Ovary (tissue), 3 donors: Measurements from ENCODE around the gene LRMDA.

Experiments used
- CTCF ChIP-seq, 3 donors: fragments of 450-650 bp in 2 of 3; fragments of 200-600 bp in 1 of 3; IDR thresholded peaks; one replicate each; pipeline versions ENCODE4 v1.5.1 to v1.8.0; 2016 to 2022; ENCODE audit warnings: antibody characterized with exemption in 3 of 3, mild to moderate bottlenecking in 1 of 3
- EP300 ChIP-seq: sonication (generic); formaldehyde crosslinking; IDR thresholded peaks from one replicate; pipeline ENCODE4 v1.6.1; 2017; ENCODE audit warnings: antibody characterized with exemption
- POLR2A ChIP-seq: fragments of 450-650 bp; IDR thresholded peaks from one replicate; pipeline ENCODE4 v1.6.1; 2017; ENCODE audit warnings: antibody characterized with exemption, mild to moderate bottlenecking, moderate library complexity
- donor health status: DM: no; HTN: no; CAD: no.

- TF ChIP-seq CTCF (IDR thresholded peaks at IDR 0.05), result no peak
- no peak for TF ChIP-seq POLR2A
- TF ChIP-seq EP300, result no peak
Measured at GRCh38 chr10:76459016-76459730, 1027.7 kb downstream of the LRMDA start.
